GM21576 (cell line): ENCODE results near the gene HNRNPAB.

Experiments
- ATAC-seq: cut with Tn5 transposase; IDR thresholded peaks from one replicate; pipeline ENCODE4 v1.9.1; 2021; ENCODE audit warnings: mild to moderate bottlenecking, moderate library complexity; ENCODE audit not compliant: unreplicated experiment

HNRNPAB gene

DNA sequence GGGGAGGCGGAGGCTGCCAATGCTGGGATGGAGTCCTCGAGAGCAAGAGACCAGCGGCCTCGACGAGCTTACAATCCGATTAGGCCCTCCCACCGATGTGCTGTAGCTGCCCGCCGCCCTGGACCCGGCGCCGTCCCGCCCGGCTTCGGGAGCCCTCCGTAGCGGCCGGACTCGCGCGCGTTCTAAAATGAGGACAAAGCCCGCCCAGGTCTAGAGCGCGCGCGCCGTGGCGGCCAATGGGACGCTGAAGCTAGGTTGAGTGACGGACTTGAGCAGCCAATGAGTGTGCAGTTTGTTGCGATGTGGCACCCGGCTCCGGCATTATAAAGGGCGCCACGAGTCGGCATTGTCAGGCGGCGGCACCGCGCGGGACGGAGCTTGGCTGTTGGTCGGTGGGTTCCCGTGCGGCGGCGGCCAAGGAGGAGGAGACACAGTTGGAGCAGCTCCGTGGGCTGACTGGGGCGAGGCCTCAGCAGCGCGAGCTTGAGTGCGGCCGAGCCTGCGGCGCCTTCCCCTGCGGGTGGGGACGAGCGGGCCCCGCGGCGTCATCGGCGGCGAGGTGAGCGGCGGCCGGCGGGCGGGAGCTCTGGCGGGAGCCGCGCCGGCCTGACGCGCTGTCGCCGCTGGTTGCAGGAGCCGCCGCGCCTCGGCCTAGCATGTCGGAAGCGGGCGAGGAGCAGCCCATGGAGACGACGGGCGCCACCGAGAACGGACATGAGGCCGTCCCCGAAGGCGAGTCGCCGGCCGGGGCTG lies at the start of gene HNRNPAB:
Gene HNRNPAB (plus strand): TSS at position 352 of the 753 bp plus-strand sequence. CDS start 305 bp downstream, at position 657.
- ATAC-seq: peak; percentile 79

DNA sequence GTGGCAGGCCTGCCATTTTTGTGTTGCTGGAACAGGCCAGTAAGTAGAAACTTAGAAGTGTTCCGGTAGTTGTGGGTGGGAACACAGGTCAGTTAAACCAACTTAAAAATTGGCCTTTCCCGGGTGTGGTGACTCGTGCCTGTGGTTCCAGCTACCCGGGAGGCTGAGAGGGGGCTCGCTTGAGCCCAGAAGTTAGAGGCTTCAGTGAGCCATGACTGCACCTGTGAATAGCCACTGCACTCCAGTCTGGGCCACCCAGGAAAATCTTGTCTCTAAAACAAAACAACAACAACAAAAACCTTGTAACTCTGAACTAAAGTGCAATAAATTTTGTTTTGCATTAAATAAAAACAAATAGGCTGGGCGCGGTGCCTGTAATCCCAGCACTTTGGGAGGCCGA lies 49.3 kb upstream of the HNRNPAB start:
- no peak for ATAC-seq

DNA sequence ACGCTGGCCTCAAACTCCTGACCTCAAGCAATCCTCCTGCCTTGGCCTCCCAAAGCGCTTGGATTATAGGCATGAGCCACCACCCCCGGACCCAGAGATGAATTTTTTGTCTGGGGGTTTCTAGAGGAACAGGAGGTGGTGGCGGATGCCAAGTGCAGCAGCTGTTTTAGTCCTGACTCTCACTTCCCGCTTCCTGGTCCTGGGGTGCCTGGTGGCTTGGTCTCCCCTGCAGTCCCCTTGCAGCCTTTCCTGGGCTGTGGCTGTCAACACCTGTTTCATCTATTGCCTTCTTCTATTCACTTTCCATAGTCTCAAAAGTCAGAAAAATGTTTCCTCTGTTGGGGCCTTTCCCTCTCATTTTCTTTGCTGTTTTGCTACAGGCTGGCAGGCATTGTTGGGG lies 44.2 kb upstream of the HNRNPAB start:
- no peak for ATAC-seq

DNA sequence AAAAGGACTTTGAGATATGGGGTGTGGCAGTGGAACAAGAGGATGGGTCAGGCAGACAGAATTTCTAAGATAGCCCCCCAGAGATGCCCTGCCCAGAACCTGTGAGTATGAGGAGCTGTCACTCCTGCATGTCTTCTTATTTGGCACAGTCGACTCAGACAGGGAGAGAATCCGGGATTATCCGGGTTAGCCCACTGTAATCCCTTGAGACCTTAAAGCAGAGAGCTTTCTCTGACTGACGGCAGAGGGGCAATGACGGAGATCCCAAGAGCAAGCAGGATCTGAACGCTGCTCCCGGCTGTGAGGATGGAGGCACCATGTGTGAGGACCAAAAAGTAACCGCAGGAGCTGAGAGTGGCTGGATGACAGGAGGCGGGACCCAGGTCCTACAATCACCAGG lies 41.9 kb upstream of the HNRNPAB start:
- no peak for ATAC-seq

DNA sequence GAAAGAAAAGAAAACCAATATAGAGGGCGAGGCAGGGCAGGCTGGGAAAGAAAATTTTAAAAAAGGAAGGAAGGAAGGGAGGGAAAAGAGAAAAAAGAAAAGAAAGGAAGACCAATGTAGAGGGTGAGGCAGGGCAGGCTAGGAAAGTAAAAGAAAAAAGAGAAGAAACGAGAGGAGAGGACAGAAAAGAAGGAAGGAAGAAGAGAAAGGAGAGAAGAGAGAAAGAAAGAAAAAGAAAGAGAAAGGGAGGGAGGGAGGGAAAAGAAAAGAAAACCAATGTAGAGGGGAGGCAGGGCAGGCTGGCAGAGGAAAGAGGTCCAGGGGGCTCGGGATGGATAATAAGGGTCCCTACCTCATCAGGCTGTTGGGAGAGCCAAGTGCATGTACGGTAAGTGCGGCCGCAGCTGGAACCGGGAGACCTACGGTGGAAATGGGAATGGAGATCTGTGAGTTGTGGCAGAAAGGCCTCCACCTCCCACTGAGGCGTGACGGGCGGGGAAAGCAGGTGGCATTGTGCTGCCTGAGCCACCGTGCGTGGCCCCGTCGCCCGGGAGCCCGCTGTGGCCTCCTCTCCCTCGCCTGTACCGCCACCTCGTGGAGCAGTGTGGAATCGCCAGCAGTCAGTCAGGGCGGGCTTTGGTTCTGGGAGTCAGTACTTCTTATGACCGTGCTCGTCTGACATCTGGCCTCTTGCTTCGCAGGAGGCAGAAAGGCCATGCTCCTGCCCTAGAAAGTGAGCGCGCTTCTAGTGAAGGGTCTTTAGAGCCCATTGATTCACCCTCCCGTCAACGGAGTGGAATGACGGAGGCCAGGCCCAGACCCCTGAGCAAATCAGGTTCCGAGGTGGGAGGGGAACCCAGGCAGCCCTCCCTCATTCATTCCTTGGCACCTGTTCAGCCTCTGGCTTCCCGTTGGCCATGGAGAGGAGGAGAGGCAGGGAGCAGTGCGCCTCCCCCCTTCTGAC lies 40.3 kb upstream of the HNRNPAB start:
- peak; percentile 91 for ATAC-seq

DNA sequence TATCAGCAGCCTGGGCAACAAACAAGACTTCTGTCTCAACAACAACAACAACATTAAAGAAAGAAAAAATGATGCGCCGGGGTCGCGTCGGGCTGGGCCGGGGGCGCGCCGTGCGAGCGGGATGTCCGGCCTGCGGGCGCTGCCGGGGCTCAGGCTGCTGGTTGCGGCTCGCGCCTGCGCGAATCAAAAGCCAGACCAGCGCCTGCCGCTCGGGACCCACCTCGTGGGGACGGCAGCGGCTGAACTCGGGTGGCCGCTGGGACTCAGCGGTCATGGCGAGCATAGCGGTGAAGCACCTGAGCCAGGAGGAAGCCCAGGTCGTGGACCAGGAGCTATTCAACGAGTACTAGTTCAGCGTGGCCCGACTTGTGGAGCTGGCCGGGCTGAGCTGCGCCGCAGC lies 38.8 kb upstream of the HNRNPAB start:
- no peak for ATAC-seq

DNA sequence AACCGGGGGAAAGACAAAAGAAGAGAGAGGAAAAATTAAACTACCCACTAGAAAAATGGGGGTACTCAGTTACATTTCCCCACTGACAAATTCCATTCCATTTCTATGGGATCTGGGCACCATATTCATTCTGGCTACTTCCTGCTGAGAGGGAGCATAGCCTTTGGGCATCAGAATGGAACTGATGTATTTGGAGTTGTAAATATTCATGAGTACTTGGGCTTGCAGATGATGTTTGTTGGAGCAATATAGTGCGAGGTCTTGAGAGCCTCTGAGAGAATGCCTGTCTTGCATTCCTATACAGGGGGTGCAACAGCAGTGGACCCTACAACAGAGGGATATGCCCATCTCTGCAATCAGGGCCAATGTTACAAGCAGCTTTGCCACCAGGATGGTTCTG lies 33.9 kb upstream of the HNRNPAB start:
- no peak for ATAC-seq

DNA sequence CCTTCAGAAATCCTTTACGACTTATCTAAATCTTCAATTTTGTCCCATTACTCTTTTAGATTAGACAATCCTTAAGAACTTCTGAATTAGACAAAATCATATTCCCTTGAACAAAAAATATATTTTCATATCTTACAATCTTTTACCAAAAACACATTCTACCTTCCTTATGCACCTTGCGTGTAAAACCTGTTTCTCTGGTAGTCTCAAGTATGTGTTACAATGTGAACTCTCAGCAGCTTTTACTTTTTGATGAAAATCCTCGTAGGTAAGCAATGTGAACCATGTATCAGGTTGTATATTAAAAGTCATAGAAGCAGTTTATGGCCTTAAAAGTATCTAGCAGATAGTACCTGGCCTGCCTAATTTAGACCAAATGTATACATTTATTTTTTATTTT lies 29.9 kb upstream of the HNRNPAB start:
- no peak for ATAC-seq

DNA sequence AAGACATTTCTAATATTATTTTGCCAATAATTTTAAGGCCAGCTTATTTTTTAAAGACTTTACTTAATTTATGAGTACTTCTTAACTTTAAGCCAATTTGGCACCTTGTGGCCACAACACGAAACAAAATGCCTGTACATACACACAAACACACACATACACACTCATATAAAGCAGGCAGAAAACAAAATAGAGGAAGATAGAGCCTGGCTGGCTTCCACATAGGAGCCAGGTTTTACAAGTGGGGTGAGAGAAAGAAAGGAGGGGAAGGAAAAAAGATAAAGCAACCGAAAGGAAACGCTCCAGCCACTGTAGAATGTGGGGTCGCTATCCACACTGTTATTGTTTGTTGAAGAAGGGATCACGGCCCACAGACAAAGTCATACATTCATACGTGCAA lies 27.5 kb upstream of the HNRNPAB start:
- ATAC-seq: no peak

DNA sequence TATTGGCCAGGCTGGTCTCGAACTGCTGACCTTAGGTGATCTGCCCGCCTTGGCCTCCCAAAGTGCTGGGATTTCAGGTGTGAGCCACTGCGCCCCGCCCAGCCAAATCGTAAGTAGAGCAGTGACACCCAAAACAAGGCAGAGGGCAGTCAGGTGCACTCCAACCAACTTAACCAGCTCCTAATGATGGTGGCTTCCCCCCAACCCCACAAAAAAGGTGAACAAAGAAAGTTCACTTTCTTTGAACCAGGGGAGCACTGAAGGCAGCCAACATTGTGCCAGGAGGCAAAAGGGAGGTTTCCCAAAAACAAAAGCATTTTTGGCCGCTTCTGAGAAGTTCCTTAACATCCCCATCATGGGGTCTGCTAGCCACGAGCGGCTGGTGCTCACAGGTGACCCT lies 26.8 kb upstream of the HNRNPAB start:
- no peak for ATAC-seq

DNA sequence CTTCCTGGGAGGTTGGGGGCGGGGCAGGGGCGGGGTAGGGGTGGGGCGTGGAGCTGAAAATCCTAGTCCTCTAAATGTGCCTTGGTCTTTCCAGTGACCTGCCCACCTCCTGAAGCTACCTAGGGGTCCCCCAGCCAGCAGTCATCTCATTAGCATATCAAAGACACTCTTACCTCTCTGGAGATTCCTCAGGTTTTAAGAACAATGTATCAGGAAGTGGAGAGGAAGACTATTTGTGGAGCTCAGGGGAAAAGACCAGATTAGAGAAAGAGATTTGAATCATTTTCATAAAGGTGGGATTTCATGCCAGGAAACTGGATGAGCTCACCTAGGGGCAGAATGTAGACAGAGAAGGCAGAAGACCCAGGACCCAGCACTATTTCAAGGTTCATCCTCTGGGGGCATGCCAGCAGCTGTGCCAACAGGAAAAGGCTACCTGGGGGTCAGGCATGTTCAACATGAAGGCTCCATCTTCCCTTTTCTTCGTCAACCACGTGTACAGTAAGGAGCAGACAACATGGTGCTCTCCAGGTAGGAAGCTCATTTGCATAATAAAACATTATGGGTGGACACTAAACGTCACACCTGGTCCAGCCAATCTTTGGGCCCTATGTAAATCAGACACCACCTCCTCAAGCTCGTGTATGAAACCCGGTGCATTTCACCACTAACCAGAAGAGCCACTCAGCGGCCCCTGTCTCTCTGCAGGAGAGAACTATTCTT lies 24.0 kb upstream of the HNRNPAB start:
- no peak for ATAC-seq

DNA sequence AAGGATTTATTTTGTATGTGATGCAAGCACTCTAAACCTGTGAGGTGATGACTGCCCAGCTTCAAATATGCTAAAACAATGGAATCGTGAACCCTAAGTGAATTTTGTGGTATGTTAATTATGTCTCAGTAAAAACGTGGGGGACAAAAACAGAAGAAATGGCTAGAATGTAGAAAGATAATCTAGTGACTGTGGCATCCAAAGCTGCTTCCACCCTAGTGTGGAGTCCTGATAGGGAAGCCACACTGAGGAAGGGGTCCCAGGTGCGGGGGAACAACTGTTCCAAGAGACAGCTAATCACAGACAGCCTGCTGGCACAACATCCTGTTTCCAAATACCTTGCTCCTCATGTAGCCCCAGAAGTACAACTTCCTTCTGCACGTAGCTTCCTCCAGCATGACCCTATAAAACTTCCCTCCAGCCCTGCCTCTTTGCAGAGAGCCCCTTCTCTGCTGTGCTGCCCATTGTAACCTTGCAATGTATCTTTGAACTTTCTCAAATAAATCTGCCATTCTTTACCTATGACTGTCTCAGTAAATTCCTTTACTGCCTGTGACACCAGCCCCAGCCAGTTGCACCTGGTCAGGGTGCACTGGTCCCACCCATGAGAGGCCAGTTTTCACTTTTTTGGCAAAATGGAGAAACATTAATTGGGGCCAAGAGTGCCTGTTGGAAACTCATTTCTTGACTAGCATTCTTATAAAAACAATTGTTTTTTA lies 22.0 kb upstream of the HNRNPAB start:
- ATAC-seq: no peak

DNA sequence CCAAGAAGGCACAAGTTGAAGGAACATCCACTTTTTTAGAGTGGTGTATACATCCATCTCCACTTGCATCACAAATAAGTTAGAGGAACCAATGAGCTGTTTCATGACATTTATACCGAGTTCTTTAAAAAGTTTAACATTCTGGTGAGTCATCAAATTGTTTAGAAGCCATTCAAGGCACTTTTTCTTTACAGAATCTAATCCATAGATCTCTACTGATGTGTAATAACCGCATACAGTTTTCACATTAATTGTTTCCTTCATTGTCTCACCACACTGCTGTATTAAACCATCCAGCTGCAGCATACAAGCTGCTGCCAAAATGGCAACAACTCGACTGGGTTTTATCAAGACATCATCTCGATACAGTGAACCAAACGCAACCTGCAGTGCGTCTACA lies 17.9 kb upstream of the HNRNPAB start:
- ATAC-seq: no peak

DNA sequence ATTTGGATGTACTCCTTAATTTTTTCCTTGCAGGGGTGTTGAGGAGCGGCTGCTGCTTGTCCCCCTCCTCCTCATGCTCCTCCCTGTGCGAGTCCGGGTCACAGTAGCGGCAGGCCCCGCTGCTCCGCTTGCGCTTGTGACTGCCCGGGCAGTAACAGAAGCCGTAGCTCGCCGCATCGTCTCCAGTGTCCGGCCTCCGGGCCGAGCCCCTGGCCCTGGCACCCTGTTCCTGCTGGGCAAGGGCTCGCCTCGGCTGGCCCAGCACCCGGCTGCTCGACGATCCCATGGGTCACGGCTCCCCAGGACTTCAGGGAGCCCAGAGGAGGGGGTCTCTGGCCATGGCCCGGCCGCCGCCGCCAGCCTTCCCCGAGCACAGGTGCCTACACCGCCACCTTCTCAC lies 17.3 kb upstream of the HNRNPAB start, which contains the start of gene GMCL2:
Gene GMCL2 (minus strand): TSS at position 358 of the 400 bp plus-strand sequence. CDS start 72 bp downstream, at position 286.
- ATAC-seq: no peak

DNA sequence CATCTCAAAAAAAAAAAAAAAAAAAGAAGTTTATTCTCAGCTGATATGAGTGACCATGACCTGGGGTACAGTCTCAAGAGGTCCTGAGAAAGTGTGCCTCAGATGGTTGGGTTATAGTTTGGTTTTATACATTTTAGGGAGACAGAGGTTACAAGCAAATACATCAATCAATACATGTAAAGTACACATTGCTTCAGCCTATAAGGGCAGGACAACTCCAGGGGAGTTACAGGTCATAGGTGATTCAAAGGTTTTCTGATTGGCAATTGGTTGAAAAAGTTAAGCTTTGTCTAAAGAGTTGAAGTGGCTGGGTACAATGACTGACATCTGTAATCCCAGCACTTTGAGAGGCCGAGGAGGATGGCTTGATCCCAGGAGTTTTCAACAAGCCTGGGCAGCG lies 14.9 kb upstream of the HNRNPAB start:
- no peak for ATAC-seq

DNA sequence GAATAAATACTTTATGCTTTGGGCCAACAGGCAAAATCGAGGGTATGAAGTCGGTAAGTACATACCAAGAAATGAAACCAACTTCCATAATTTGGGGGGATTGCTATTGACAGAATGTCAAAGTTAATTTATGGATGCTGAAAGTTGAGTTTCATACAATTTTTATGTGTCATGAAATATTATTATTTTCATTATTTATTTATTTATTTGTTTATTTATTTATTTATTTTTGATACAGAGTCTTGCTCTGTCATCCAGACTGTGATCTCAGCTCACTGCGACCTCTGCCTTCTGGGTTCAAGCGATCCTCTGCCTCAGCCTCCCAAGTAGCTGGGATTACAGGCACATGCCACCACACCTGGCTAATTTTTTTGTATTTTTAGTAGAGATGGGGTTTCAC lies 12.7 kb upstream of the HNRNPAB start:
- ATAC-seq: no peak

DNA sequence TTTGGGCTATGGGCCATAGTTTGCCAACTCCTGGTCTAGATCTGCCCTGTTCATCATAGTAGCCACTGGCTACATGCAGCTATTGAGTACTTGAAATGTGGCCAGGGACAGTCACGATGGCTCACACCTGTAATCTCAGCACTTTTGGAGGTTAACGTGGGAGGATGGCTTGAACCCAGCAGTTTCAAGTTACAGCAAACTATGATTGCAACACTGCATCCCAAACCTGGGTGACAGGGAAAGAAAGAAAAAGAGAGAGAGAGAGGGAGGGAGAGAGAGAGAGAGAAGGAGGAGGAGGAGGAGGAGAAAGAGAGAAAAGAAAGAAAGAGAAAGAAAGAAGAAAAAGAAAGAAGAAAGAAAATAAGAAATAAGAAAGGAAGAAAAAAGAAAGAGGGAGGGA lies 12.1 kb upstream of the HNRNPAB start:
- ATAC-seq: no peak

DNA sequence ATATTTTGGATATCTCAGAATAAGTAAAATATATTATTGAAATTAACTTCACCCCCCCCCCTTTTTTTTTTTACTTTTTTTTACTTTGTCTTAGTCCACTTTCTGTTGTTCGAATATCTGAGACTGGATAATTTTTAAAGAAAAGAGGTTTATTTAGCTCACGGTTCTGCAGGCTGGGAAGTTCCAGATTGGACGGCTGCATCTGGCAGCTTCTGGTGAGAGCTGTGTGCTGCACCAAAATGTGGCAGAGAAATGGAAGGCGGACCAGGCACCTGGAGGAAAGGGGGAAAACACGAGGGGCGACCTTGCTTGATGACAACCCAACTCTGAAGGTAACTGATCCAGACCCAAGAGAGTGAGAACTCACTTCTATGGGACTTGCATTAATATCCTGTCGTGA lies 11.5 kb upstream of the HNRNPAB start:
- ATAC-seq: no peak

DNA sequence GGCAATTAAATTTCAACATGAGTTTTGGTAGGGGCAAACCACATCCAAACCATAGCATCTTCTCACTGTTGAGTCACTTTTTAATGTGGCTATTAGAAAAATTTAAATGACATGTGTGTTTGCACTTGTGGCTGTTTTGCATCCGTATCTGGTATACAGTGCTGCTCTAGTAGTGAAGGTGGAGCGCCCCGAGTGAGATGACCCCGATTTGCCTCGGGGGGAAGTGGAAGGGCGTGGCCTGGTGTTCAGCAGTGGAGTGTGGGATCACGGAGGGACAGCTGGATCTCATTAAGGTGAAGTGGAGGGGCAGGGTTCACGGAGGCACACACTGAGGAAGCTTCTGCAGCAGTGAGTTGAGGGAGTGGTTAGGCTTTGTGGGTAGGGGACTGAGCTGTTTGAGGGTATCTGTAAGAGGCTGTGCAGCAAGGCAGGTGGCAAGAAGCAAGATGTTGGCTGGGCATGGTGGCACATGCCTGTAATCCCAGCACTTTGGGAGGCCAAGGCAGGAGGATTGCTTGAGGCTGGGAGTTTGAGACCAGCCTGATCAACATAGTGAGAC lies 11.0 kb upstream of the HNRNPAB start:
- no peak for ATAC-seq

DNA sequence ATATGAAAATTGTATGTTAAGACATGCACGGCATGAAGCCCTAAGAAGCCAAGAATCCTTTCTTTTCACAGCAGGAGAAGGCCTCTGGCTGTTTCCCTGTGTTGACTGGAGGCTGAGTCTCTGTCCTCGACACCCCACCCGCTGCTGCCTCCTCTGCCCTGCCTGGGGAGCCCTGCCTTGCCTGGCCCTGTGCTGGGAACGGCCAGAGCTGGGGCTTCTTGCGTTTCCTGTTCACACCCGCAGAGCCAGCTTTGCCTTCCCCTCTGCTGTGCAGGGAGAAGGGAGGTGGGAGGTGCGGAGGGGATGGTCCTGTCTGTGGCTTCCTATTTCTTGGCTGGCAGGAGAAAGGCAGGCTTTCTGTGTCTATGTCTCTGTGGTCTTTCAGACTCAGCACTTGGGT lies 10.3 kb upstream of the HNRNPAB start:
- ATAC-seq: no peak
